HTERT RPE-1 (cell line): ENCODE measurements around the gene FILIP1.

Source experiments
- in situ Hi-C: fragments of 300-500 bp; cut with MboI; formaldehyde crosslinking; loops from 4 replicates; pipeline ENCODE4 v1.14.3; 2020; ENCODE audit warnings: low sequenced_read_pairs

The FILIP1 gene

GRCh38 chr6:75497994-75498393 is 4.4 kb upstream of the FILIP1 start:
- in situ Hi-C loops = no loop called here

- in situ Hi-C loops = no loop called here
These were observed 1.4 kb upstream of the FILIP1 start for GRCh38 chr6:75495011-75495410.

DNA sequence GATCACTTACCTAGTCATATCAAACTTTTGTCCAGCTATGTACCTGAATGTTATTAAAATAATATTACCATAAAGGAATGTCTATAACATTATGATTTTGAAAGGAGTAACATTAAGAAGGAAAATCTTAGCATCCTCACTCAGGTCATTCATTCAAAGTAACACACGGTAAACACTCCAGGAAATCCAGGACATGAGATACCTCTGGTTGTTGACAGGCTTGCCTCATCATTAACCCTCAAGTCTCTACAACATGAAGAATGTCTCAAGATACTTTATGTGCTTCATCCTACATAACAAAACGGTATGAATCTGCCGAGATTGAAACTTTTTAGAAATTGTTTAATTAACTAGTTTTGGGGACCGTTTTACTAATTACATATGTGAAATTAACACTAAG is 690 bp upstream of the FILIP1 start:
- in situ Hi-C loops = no loop called here

- in situ Hi-C loops = no loop called here
These were observed 1.0 kb downstream of the FILIP1 start for GRCh38 chr6:75492386-75493153.

GRCh38 chr6:75491291-75491690 is 2.3 kb downstream of the FILIP1 start:
- in situ Hi-C loops = no loop called here

GRCh38 chr6:75490706-75491105 is 2.9 kb downstream of the FILIP1 start:
- in situ Hi-C loops = no loop called here

DNA sequence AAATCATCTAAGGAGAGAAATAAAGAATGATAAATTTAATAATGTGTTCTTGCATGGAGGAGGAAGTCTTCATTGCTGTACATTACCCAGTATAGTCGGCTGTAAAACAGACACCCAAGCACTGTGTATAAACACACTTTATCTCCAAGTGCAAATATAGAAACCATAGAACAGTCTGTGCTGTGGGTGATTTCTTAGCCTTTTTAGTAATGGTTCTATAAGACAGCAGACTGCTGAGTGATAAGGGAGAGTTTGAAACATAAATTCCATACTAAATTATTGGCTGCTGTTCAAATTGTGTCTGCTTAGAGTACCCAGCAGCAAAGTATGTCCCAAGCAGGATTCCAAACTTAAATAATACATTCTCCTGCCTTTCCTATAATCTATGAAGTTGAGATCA is 4.6 kb downstream of the FILIP1 start:
- in situ Hi-C loops = no loop called here

DNA sequence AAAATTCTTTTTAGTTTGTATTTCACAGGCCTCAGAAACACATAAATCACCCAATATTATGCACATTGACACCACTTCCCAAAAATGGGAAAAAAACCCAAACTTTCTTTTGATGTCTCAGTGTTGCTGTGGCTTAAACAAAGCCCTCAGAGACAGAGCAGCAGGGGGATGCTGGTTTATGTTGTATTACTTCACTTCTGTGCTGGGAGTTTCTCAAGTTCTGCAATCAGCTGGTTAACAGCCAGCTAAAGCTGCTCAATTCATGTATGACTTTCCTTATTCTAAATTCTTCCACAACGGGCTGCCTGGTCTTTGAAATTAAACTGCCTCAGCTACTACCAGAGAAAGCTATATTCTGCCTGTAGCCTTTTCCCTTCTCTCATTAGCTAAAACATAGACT is 5.6 kb downstream of the FILIP1 start:
- in situ Hi-C loops = no loop called here

- in situ Hi-C loops = no loop called here
These were observed 6.6 kb downstream of the FILIP1 start for GRCh38 chr6:75486850-75487518.

- in situ Hi-C loops = no loop called here
These were observed 9.1 kb downstream of the FILIP1 start for GRCh38 chr6:75484535-75484934.

DNA sequence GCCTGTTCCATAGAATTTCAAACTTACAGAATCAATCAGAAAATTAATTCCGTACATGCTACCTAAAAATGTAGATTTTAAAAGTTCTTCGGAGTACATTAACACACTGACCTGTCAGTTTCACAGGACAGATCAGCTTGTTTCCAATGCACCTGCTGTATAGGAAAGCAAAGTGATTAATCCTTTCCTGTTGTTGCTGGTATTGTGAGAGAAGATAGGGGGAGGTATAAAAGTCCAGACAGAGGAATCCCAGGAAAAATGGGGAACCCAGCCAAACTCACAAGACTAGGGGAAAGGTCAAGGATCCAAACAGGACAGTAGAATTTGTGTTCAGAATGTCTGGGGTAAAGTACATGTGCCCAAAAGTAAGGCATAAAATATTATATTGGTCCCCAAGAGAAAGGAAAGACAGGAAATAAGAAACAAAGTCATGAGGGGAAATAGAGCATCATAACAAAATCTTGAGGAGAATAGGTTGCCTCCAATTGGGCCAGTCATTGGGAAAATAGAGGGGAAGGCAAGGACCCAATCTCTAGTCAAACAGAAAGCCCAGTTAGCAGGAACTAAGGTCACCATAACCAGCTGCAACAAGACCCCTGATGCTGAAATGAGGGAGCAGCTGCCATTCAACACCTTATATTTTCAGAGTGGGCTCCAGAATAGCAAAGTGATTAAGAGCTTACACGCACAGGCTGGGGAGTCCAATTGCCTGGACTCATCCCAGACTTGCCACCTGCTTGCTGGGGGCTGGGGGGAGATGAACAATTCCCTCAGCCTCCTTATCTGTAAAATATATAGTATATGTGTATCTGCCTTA is 10.3 kb downstream of the FILIP1 start:
- in situ Hi-C loops = no loop called here

- in situ Hi-C loops = no loop called here
These were observed 11.5 kb downstream of the FILIP1 start for GRCh38 chr6:75481936-75482593.

- in situ Hi-C loops = no loop called here
These were observed 12.2 kb downstream of the FILIP1 start for GRCh38 chr6:75481394-75481793.

DNA sequence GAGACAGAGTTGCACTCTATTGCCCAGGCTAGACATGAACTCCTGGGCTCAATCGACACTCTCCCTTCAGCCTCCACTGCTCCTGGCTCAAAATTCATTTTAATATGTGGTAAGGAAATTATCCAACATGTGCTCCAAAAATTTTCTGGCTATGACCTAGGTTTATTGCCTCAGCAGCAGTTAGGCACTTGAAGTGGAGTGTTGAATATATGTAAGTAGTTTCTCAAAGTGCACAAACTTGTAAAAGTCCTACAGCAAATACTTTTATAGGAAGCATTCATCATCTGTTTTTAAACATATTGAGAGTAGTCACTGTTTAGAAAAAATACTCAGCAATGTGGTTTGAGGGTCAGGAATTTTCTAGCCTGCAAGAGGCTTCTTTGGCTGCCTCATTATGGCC is 13.2 kb downstream of the FILIP1 start:
- in situ Hi-C loops = no loop called here

DNA sequence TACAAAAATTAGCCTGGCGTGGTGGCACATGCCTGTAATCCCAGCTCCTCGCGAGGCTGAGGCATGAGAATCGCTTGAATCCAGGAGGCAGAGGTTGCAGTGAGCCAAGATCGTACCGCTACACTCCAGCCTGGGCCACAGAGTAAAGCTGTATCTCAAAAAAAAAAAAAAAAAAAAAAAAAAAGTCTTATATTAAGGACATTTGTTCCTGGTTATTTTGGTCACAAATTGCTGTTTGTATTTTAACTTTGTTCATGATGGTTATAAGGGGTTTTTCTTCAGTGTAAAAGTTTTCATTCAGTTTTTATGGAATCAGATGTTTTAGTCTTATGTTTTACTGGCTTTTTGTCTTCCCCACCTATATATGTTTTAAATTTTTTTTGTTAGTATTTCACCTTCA is 13.9 kb downstream of the FILIP1 start:
- in situ Hi-C loops = no loop called here

GRCh38 chr6:75478929-75479328 is 14.7 kb downstream of the FILIP1 start:
- in situ Hi-C loops = no loop called here

DNA sequence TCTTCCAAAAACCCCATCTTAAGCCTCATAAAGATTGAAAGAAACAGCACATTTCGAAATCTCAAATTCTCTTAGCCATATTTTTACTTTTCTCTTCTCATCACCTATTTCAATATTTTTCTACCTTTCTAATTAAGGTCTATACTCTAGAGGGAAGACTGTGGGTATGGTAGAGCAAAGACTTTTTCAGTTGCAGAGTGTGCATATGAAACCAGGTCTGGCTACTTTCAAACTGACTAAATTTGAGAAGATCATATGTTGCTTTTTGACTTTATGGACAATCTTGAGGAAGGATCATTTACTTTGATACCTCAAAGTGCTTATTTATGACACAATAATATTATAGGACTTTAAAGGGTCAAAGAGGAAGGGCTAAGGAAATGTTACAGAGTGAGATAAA is 20.7 kb downstream of the FILIP1 start:
- in situ Hi-C loops = no loop called here

- in situ Hi-C loops = no loop called here
These were observed 25.6 kb downstream of the FILIP1 start for GRCh38 chr6:75467966-75468365.

GRCh38 chr6:75467284-75467683 is 26.3 kb downstream of the FILIP1 start:
- in situ Hi-C loops = no loop called here

GRCh38 chr6:75466636-75467035 is 27.0 kb downstream of the FILIP1 start:
- in situ Hi-C loops = no loop called here

DNA sequence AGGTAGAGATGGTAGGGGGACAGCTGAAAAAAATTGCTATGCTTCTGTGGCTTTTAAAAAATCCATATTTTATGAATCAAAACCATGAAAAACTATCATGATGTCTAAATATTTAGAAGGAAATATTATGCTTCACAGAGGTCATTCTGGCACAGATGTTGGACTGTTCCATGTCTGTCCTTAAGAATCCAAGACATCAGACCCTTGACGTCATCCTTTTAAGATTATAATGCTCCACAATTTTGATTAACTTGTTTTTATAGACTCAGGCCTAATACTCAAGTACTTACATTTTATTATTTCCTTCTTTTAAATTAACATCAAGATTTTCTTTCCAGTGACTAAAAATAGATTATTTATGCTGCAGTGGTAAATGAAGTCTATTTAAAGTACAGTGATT is 29.7 kb downstream of the FILIP1 start:
- in situ Hi-C loops = no loop called here
